Gastrocnemius medialis (tissue), 4 donors: ENCODE data around the gene AKNA. TPM values are rescaled to one million over a fixed set of nuclear protein-coding genes. Genes with fewer than 3 reads are reported as not detected.
"Not testable (repeated sequence)": the region's sequence is repeated elsewhere in the genome, so short reads cannot be mapped to it uniquely, and the experiment has no call there.

Experiments used
- ATAC-seq, 2 donors: fragments of 150-250 bp; one replicate each; pipeline ENCODE4 v1.9.1; 2016
- DNase-seq, 2 donors: peaks; one replicate each; pipeline ENCODE4 v3.0.0-alpha.2; 2019
- H3K27ac ChIP-seq, 4 donors: fragments of 200-600 bp; sonication (generic); 1 replicate in 1 of 4; 2 replicates in 3 of 4; pipeline ENCODE4 v1.5.1; 2016 to 2018; ENCODE audit warnings: mild to moderate bottlenecking in 2 of 4, moderate library complexity in 1 of 4
- H3K27me3 ChIP-seq, 3 donors: fragments of 200-600 bp; sonication (generic) in 2 of 3; 1 replicate in 1 of 3; 2 replicates in 2 of 3; pipeline versions ENCODE4 v1.5.1 to v1.6.0; 2016 to 2019; ENCODE audit warnings: mild to moderate bottlenecking in 1 of 3, moderate library complexity in 1 of 3
- H3K36me3 ChIP-seq, 2 donors: fragments of 200-600 bp; sonication (generic) in 1 of 2; one replicate each; pipeline ENCODE4 v1.5.1; 2017 to 2018
- H3K4me1 ChIP-seq, 2 donors: fragments of 200-600 bp; sonication (generic) in 1 of 2; one replicate each; pipeline ENCODE4 v1.5.1; 2016 to 2017; ENCODE audit warnings: mild to moderate bottlenecking in 2 of 2
- H3K4me3 ChIP-seq, 4 donors: fragments of 200-600 bp; sonication (generic) in 3 of 4; 1 replicate in 1 of 4; 2 replicates in 3 of 4; pipeline ENCODE4 v1.5.1; 2016 to 2019; ENCODE audit warnings: mild to moderate bottlenecking in 2 of 4
- H3K9me3 ChIP-seq, 3 donors: fragments of 200-600 bp; sonication (generic) in 2 of 3; 1 replicate in 1 of 3; 2 replicates in 2 of 3; pipeline ENCODE4 v1.5.1; 2016 to 2019
- CTCF ChIP-seq, 5 experiments: fragments of 450-650 bp in 3 of 5; fragments of 200-600 bp in 2 of 5; sonication (generic) in 2 of 5; IDR thresholded peaks in 4 of 5; conservative IDR thresholded peaks in 1 of 5; 1 replicate in 4 of 5; 2 replicates in 1 of 5; pipeline ENCODE4 v1.5.1; 2016 to 2019; ENCODE audit warnings: antibody characterized with exemption in 5 of 5, mild to moderate bottlenecking in 3 of 5, moderate library complexity in 3 of 5
- POLR2A ChIP-seq, 2 donors: fragments of 450-650 bp; IDR thresholded peaks; one replicate each; pipeline ENCODE4 v1.6.1; 2017; ENCODE audit warnings: antibody characterized with exemption in 2 of 2, mild to moderate bottlenecking in 2 of 2, moderate library complexity in 2 of 2
- in situ Hi-C, 4 donors: fragments of 200-750 bp; cut with MboI; loops; one replicate each; pipeline versions ENCODE4 v1.15.0 to v1.8.0; 2017; ENCODE audit warnings: low sequenced_read_pairs in 4 of 4
- intact Hi-C: fragments of 100-400 bp; cut with DNase I; formaldehyde crosslinking; loops from one replicate; pipeline ENCODE4 v1.15.1; 2023; ENCODE audit warnings: low total_unique reads
- total RNA-seq, 4 donors: library from RNA; depleted of rRNA; stranded (reverse); fragments of >200 nt; gene quantifications; one replicate each; pipeline versions ENCODE4 v1.1.0 to v1.2.3, GENCODE V29; 2016

AKNA gene
- total RNA-seq, 4 donors from 2014 or later, result 2.8 to 5.7 (median 3.8) TPM

GRCh38 chr9:114321759-114322158, 66.0 kb downstream of the AKNA start:
- Histone ChIP-seq H3K27me3 (peaks cover 0 to 4% (median 0%) of the 10 kb centered on the region in 3 donors), H3K27ac (no peak overlapping the region), H3K4me3 (no peak overlapping the region), H3K4me1 (no peaks in the 10 kb centered on the region), H3K36me3 (no peaks in the 10 kb centered on the region), H3K9me3 (no peaks in the 10 kb centered on the region)
- in situ Hi-C loops, result no loop called here
- ATAC-seq (no peak), DNase-seq (no peak)
- intact Hi-C loops, result no loop called here
- TF ChIP-seq CTCF (IDR thresholded peaks at IDR 0.05 in 4 of 5, conservative IDR thresholded peaks at IDR 0.05 in 1 of 5) (no peak), POLR2A (IDR thresholded peaks at IDR 0.05) (no peak)

- H3K4me3 ChIP-seq, H3K9me3 ChIP-seq, H3K4me1 ChIP-seq, H3K27ac ChIP-seq, ATAC-seq, H3K36me3 ChIP-seq, H3K27me3 ChIP-seq, DNase-seq, in situ Hi-C loops, intact Hi-C loops: not testable (repeated sequence)
Measured at GRCh38 chr9:114320710-114321109, 67.1 kb downstream of the AKNA start.

GRCh38 chr9:114319147-114319546, 68.6 kb downstream of the AKNA start:
- intact Hi-C loops, result no loop called here

GRCh38 chr9:114318416-114318815, 69.4 kb downstream of the AKNA start:
- in situ Hi-C loops, result no loop called here
- ATAC-seq (no peak), DNase-seq (no peak)
- Histone ChIP-seq H3K9me3 (no peaks in the 10 kb centered on the region), H3K36me3 (no peaks in the 10 kb centered on the region), H3K4me3 (no peak overlapping the region), H3K4me1 (no peaks in the 10 kb centered on the region), H3K27me3 (peaks cover 0 to 4% (median 0%) of the 10 kb centered on the region in 3 donors), H3K27ac (no peak overlapping the region)
- TF ChIP-seq POLR2A (IDR thresholded peaks at IDR 0.05), result no peak
- TF ChIP-seq CTCF (IDR thresholded peaks at IDR 0.05 in 4 of 5, conservative IDR thresholded peaks at IDR 0.05 in 1 of 5), result no peak
- intact Hi-C loops, result no loop called here

More at GRCh38 chr9:114319147-114319546, 68.6 kb downstream of the AKNA start:
- TF ChIP-seq CTCF (IDR thresholded peaks at IDR 0.05 in 4 of 5, conservative IDR thresholded peaks at IDR 0.05 in 1 of 5) (no peak), POLR2A (IDR thresholded peaks at IDR 0.05) (no peak)
- Histone ChIP-seq H3K36me3 (no peaks in the 10 kb centered on the region), H3K4me3 (no peak overlapping the region), H3K27me3 (peaks cover 0 to 4% (median 0%) of the 10 kb centered on the region in 3 donors), H3K4me1 (no peaks in the 10 kb centered on the region), H3K9me3 (no peaks in the 10 kb centered on the region), H3K27ac (no peak overlapping the region)
- ATAC-seq (no peak), DNase-seq (no peak)
- in situ Hi-C loops, result no loop called here

GRCh38 chr9:114317665-114318357, 70.0 kb downstream of the AKNA start:
- peaks cover 0 to 4% (median 0%) of the 10 kb centered on the region in 3 donors for H3K27me3 ChIP-seq

More at GRCh38 chr9:114317665-114318357, 70.0 kb downstream of the AKNA start:
- no peak overlapping the region for H3K27ac ChIP-seq
- no peak overlapping the region for H3K4me3 ChIP-seq
- no peaks in the 10 kb centered on the region for H3K9me3 ChIP-seq
- TF ChIP-seq POLR2A (IDR thresholded peaks at IDR 0.05) (no peak), CTCF (IDR thresholded peaks at IDR 0.05 in 4 of 5, conservative IDR thresholded peaks at IDR 0.05 in 1 of 5) (no peak)
- H3K4me1 ChIP-seq, result no peaks in the 10 kb centered on the region
- no peaks in the 10 kb centered on the region for H3K36me3 ChIP-seq
- intact Hi-C loops (no loop called here), in situ Hi-C loops (no loop called here)
- ATAC-seq (no peak), DNase-seq (no peak)
